ENCODE results near the gene PHAF1. TPM values are rescaled to one million over a fixed set of nuclear protein-coding genes. Genes with fewer than 3 reads are reported as not detected.

PHAF1 gene
- total RNA-seq, 1 donor, result 15.9 TPM

GRCh38 chr16:67104061-67104460 lies 5.7 kb upstream of the PHAF1 start:
- TF ChIP-seq CTCF (IDR thresholded peaks at IDR 0.05; ENCODE audit: insufficient read depth, low read length), result peak; percentile 24
- no peak overlapping the region for H3K4me3 ChIP-seq (ENCODE audit: low read depth, low read length)
- peak; percentile 33 for DNase-seq (ENCODE audit: low read depth)

- no peak for DNase-seq (ENCODE audit: low read depth)
- TF ChIP-seq CTCF (IDR thresholded peaks at IDR 0.05; ENCODE audit: insufficient read depth, low read length), result no peak
Observed at GRCh38 chr16:67104845-67105244, 4.9 kb upstream of the PHAF1 start.

GRCh38 chr16:67105246-67105645 lies 4.5 kb upstream of the PHAF1 start:
- no peak for DNase-seq (ENCODE audit: low read depth)
- TF ChIP-seq CTCF (IDR thresholded peaks at IDR 0.05; ENCODE audit: insufficient read depth, low read length), result no peak

More at GRCh38 chr16:67104845-67105244, 4.9 kb upstream of the PHAF1 start:
- H3K4me3 ChIP-seq (ENCODE audit: low read depth, low read length), result no peak overlapping the region

GRCh38 chr16:67105881-67106280 lies 3.9 kb upstream of the PHAF1 start:
- H3K4me3 ChIP-seq (ENCODE audit: low read depth, low read length), result no peak overlapping the region
- no peak for TF ChIP-seq CTCF (IDR thresholded peaks at IDR 0.05; ENCODE audit: insufficient read depth, low read length)
- DNase-seq (ENCODE audit: low read depth), result no peak

More at GRCh38 chr16:67105246-67105645, 4.5 kb upstream of the PHAF1 start:
- no peak overlapping the region for H3K4me3 ChIP-seq (ENCODE audit: low read depth, low read length)

GRCh38 chr16:67108489-67108888 lies 1.3 kb upstream of the PHAF1 start:
- no peak for DNase-seq (ENCODE audit: low read depth)

GRCh38 chr16:67108931-67109406 lies 772 bp upstream of the PHAF1 start:
- peak overlapping the region; percentile 67 for H3K4me3 ChIP-seq (ENCODE audit: low read depth, low read length)
- no peak for DNase-seq (ENCODE audit: low read depth)
- TF ChIP-seq CTCF (IDR thresholded peaks at IDR 0.05; ENCODE audit: insufficient read depth, low read length), result no peak

More at GRCh38 chr16:67108489-67108888, 1.3 kb upstream of the PHAF1 start:
- no peak for TF ChIP-seq CTCF (IDR thresholded peaks at IDR 0.05; ENCODE audit: insufficient read depth, low read length)
- H3K4me3 ChIP-seq (ENCODE audit: low read depth, low read length), result no peak overlapping the region

- no peak for DNase-seq (ENCODE audit: low read depth)
- TF ChIP-seq CTCF (IDR thresholded peaks at IDR 0.05; ENCODE audit: insufficient read depth, low read length), result no peak
- H3K4me3 ChIP-seq (ENCODE audit: low read depth, low read length), result no peak overlapping the region
Observed at GRCh38 chr16:67111951-67112444, 2.3 kb downstream of the PHAF1 start.
